ENCODE data around the gene IFIT1B. TPM values are rescaled to one million over a fixed set of nuclear protein-coding genes. Genes with fewer than 3 reads are reported as not detected.

The IFIT1B gene
- total and polyA plus RNA-seq, 10 of the 15 experiments (the other 5 are each of a cell fraction or from before 2014, with no cell fraction given): 0.04 TPM; not detected in 9

- TF ChIP-seq RBBP5 (conservative IDR thresholded peaks at IDR 0.05): no peak
These were observed 5.9 kb upstream of the IFIT1B start (continued) for GRCh38 chr10:89371987-89372386.

GRCh38 chr10:89373916-89374711 lies 3.7 kb upstream of the IFIT1B start:
- RAD21 ChIA-PET (ENCODE audit: unreplicated experiment): no interaction called here
- no TSS peak for BruUV-seq (replicated peaks)
- Histone ChIP-seq H3K4me2 (ENCODE audit: control insufficient read depth, insufficient read depth) (no peak overlapping the region), H3K4me1 (ENCODE audit: control insufficient read depth, insufficient read depth, low read length) (peaks cover 4% of the 10 kb centered on the region), H2AFZ (ENCODE audit: control insufficient read depth, low read depth, low read length) (no peak overlapping the region), H3K4me3 (no peak overlapping the region), H3K9ac (ENCODE audit: control insufficient read depth, insufficient read depth, low read length) (no peak overlapping the region), H3K27me3 (replicated peaks in 1 of 2; ENCODE audit: control insufficient read depth in 2 of 2, insufficient read depth in 2 of 2, low read length in 1 of 2) (no peaks in the 10 kb centered on the region), H3K9me3 (replicated peaks; ENCODE audit: control insufficient read depth, insufficient read depth, low read length) (no peaks in the 10 kb centered on the region), H3K79me2 (ENCODE audit: control insufficient read depth, insufficient read depth, low read length) (no peaks in the 10 kb centered on the region), H3K36me3 (ENCODE audit: control insufficient read depth in 2 of 2, insufficient read depth in 2 of 2, low read length in 1 of 2) (no peaks in the 10 kb centered on the region), H4K20me1 (ENCODE audit: control insufficient read depth, insufficient read depth) (no peaks in the 10 kb centered on the region), H3K27ac (ENCODE audit: control insufficient read depth, insufficient read depth) (no peak overlapping the region)
- POLR2A ChIA-PET: no interaction called here
- in situ Hi-C loops (cut with MboI): no loop called here
- FAIRE-seq (no peak), DNase-seq (ENCODE audit: low read depth, low spot score) (no peak), ATAC-seq (no peak)
- CTCF ChIA-PET: interaction anchor here (0.8 to 1.6 kb wide), 3 partner anchors 15 to 157 kb away, joined by 3 to 5 read pairs (median 4); no protein-coding TSS in a partner anchor
- 98% methylated on average over 3 of the region's 3 CpGs for WGBS (ENCODE audit: insufficient coverage, insufficient replicate concordance, low lambda C conversion rate, missing lambda C conversion rate)
- TF ChIP-seq ZBTB40 (IDR thresholded peaks at IDR 0.05; ENCODE audit: borderline replicate concordance) (no peak), FOS (IDR thresholded peaks at IDR 0.05; ENCODE audit: borderline replicate concordance, extremely low read depth, insufficient read length) (no peak), PBX3 (IDR thresholded peaks at IDR 0.05; ENCODE audit: insufficient replicate concordance, low read depth, low read length) (no peak), POU2F2 (IDR thresholded peaks at IDR 0.05; ENCODE audit: borderline replicate concordance, low read depth, low read length) (no peak), WRNIP1 (IDR thresholded peaks at IDR 0.05; ENCODE audit: borderline replicate concordance, low read depth, low read length) (no peak), ZZZ3 (IDR thresholded peaks at IDR 0.05; ENCODE audit: control insufficient read depth, insufficient read length, low read depth) (no peak)
- TF ChIP-seq, protein P1, sequence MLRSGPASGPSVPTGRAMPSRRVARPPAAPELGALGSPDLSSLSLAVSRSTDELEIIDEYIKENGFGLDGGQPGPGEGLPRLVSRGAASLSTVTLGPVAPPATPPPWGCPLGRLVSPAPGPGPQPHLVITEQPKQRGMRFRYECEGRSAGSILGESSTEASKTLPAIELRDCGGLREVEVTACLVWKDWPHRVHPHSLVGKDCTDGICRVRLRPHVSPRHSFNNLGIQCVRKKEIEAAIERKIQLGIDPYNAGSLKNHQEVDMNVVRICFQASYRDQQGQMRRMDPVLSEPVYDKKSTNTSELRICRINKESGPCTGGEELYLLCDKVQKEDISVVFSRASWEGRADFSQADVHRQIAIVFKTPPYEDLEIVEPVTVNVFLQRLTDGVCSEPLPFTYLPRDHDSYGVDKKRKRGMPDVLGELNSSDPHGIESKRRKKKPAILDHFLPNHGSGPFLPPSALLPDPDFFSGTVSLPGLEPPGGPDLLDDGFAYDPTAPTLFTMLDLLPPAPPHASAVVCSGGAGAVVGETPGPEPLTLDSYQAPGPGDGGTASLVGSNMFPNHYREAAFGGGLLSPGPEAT (IDR thresholded peaks at IDR 0.05; ENCODE audit: low read depth): no peak
- TF ChIP-seq, protein P2, sequence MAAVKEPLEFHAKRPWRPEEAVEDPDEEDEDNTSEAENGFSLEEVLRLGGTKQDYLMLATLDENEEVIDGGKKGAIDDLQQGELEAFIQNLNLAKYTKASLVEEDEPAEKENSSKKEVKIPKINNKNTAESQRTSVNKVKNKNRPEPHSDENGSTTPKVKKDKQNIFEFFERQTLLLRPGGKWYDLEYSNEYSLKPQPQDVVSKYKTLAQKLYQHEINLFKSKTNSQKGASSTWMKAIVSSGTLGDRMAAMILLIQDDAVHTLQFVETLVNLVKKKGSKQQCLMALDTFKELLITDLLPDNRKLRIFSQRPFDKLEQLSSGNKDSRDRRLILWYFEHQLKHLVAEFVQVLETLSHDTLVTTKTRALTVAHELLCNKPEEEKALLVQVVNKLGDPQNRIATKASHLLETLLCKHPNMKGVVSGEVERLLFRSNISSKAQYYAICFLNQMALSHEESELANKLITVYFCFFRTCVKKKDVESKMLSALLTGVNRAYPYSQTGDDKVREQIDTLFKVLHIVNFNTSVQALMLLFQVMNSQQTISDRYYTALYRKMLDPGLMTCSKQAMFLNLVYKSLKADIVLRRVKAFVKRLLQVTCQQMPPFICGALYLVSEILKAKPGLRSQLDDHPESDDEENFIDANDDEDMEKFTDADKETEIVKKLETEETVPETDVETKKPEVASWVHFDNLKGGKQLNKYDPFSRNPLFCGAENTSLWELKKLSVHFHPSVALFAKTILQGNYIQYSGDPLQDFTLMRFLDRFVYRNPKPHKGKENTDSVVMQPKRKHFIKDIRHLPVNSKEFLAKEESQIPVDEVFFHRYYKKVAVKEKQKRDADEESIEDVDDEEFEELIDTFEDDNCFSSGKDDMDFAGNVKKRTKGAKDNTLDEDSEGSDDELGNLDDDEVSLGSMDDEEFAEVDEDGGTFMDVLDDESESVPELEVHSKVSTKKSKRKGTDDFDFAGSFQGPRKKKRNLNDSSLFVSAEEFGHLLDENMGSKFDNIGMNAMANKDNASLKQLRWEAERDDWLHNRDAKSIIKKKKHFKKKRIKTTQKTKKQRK (IDR thresholded peaks at IDR 0.05; ENCODE audit: low read depth, low read length): no peak
- SMC1A ChIA-PET (ENCODE audit: uncharacterized antibody, unreplicated experiment): no interaction called here
- intact Hi-C loops (cut with micrococcal nuclease; ENCODE audit: unreplicated experiment): no loop called here
